ACC112 (cell line): Measurements from ENCODE around the gene RALGAPB.

ENCODE experiments used
- H2AFZ ChIP-seq: fragments of 200-600 bp; sonication (generic); one replicate; pipeline ENCODE4 v1.6.0; 2017; ENCODE audit warnings: antibody characterized with exemption, low read length; ENCODE audit not compliant: unreplicated experiment
- H3K27ac ChIP-seq: fragments of 200-600 bp; sonication (generic); 2 replicates; pipeline ENCODE4 v1.5.1; 2014; ENCODE audit warnings: low read depth, mild to moderate bottlenecking, antibody characterized with exemption, low read length, moderate library complexity
- H3K27me3 ChIP-seq: fragments of 200-600 bp; sonication (generic); 2 replicates; pipeline ENCODE4 v1.6.1; 2014; ENCODE audit warnings: mild to moderate bottlenecking, antibody characterized with exemption, low read length, moderate library complexity, mixed read lengths; ENCODE audit not compliant: insufficient read depth
- H3K36me3 ChIP-seq: fragments of 200-600 bp; sonication (generic); 2 replicates; pipeline ENCODE4 v1.6.1; 2016; ENCODE audit warnings: mild to moderate bottlenecking, antibody characterized with exemption, low read length, moderate library complexity, mixed read lengths; ENCODE audit not compliant: insufficient read depth
- H3K4me1 ChIP-seq: fragments of 200-600 bp; sonication (generic); one replicate; pipeline ENCODE4 v1.6.1; 2016; ENCODE audit warnings: low read length, mixed read lengths; ENCODE audit not compliant: insufficient read depth, unreplicated experiment, control insufficient read depth
- H3K4me3 ChIP-seq: fragments of 200-600 bp; sonication (generic); 2 replicates; pipeline ENCODE4 v1.5.1; 2014; ENCODE audit warnings: mild to moderate bottlenecking, low read depth, low read length
- H3K79me2 ChIP-seq: fragments of 200-600 bp; sonication (generic); one replicate; pipeline ENCODE4 v1.6.0; 2016; ENCODE audit warnings: low read length; ENCODE audit not compliant: control insufficient read depth, unreplicated experiment, insufficient read depth

The RALGAPB gene

DNA sequence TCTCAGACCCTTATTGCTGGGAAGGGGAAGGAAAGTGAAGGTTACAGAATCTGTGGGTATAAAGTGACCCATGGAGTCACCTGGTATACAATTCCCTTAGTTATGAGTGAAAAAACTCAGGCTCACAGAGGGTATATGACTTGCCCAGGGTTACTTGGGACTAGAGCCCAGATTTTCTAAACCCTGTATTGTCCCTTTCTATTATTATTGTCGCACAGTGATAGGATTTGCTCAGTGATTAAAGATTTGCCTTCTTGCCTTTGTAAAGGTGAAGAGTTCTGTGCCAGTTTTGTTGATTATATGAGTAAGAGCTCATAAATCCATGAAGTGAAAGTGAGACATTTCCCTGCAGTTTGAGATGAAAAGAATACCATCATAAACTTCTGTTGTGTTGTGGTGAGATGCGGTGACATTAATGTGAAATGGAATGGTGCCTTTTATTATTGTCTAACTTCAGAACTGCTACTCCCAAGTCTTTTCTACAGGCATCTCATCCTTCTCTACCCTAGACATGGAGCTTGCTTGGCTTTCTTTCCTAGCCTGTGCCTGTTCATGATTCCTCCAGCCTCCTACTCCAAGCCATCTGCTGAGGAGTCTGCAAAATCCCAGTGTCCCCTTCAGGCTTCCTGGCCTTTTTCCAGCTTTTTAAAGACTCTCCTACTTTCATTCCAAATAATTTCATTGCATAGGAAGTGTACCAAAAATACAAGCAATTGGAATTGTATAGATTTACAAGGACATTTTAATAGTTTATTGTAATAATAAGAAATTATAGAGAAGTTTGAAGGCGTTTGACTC, 74.8 kb downstream of the RALGAPB start:
- H3K27ac ChIP-seq: no peak overlapping the region
- no peaks in the 10 kb centered on the region for H3K4me1 ChIP-seq
- H3K4me3 ChIP-seq: no peak overlapping the region
- H3K27me3 ChIP-seq: no peaks in the 10 kb centered on the region
- peaks cover 31% of the 10 kb centered on the region for H3K36me3 ChIP-seq
- no peaks in the 10 kb centered on the region for H3K79me2 ChIP-seq
- no peak overlapping the region for H2AFZ ChIP-seq

GRCh38 chr20:38548356-38549083, 75.9 kb downstream of the RALGAPB start:
- no peaks in the 10 kb centered on the region for H3K4me1 ChIP-seq
- H3K27ac ChIP-seq: no peak overlapping the region
- no peaks in the 10 kb centered on the region for H3K27me3 ChIP-seq
- peaks cover 41% of the 10 kb centered on the region for H3K36me3 ChIP-seq
- no peak overlapping the region for H2AFZ ChIP-seq
- no peak overlapping the region for H3K4me3 ChIP-seq
- H3K79me2 ChIP-seq: no peaks in the 10 kb centered on the region

DNA sequence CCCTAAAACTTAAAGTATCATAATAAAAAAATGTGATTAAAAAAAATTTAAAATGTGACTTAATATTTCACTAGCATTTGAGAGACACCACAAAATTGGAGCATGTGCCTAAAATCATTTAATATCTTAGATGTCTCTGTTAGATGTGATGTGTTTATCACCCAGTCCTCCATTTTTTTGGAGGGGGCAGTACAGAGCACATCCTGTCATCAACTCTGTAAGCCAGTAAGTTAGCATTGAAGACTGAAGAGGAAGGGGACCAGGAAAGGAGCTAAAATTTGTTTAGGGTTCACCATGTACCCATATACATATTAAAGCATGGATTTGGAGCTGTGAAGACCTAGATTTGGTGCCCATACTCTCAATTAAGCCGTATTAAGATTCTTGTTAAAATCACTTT, 77.6 kb downstream of the RALGAPB start:
- Histone ChIP-seq H3K27ac (no peak overlapping the region), H2AFZ (no peak overlapping the region), H3K79me2 (no peaks in the 10 kb centered on the region), H3K4me1 (no peaks in the 10 kb centered on the region), H3K27me3 (no peaks in the 10 kb centered on the region), H3K36me3 (peaks cover 52% of the 10 kb centered on the region), H3K4me3 (no peak overlapping the region)

DNA sequence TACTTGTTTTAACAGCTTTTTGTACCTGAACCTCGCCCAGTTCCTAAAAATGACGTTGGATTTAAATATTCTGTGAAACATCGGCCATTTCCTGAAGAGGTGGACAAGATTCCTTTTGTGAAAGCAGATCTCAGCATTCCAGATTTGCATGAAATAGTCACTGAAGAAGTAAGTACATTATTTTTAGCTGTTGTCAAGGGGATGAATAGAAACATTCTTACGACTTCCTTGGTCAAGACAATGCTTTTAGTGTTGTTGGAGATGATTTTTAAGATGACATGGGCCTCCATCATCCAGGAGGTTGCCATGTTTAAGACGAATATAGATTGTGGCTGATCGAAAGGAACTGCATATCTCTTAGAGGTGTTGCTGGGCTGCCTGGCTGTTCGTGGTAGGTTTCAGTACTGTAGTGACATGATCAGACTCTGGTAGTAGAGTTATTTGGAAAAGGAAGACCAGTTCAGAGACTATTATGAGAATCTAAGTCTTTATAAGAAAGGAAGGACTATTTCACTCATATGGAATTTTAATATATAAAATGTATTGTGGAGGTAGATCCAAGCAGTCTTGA, 78.5 kb downstream of the RALGAPB start:
- Histone ChIP-seq H3K79me2 (no peaks in the 10 kb centered on the region), H3K36me3 (peaks cover 52% of the 10 kb centered on the region), H2AFZ (no peak overlapping the region), H3K4me3 (no peak overlapping the region), H3K27ac (no peak overlapping the region), H3K27me3 (no peaks in the 10 kb centered on the region), H3K4me1 (no peaks in the 10 kb centered on the region)

DNA sequence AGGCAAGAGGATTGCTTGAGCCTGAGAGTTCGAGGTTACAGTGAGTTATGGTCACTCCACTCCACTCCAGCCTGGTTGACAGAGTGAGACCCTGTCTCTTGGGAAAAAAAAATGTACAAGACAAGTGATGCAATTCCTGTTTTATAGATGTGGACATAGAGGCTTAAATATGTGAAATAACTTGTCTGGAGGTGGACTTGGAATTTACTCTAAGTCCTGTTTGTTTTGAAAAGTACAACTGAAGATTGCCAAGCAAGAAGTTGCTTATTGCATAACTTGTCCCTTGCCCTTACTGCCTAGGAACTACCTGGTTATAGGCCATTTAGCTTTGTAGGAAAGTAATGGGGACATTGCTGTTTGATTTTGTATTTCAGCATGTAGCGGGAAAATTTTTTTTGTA, 82.3 kb downstream of the RALGAPB start:
- peaks cover 53% of the 10 kb centered on the region for H3K36me3 ChIP-seq
- no peaks in the 10 kb centered on the region for H3K79me2 ChIP-seq
- H3K4me1 ChIP-seq: no peaks in the 10 kb centered on the region
- H3K27me3 ChIP-seq: no peaks in the 10 kb centered on the region
- no peak overlapping the region for H2AFZ ChIP-seq
- H3K27ac ChIP-seq: no peak overlapping the region
- H3K4me3 ChIP-seq: no peak overlapping the region

- no peak overlapping the region for H3K4me3 ChIP-seq
- H2AFZ ChIP-seq: no peak overlapping the region
- H3K27ac ChIP-seq: no peak overlapping the region
- H3K27me3 ChIP-seq: no peaks in the 10 kb centered on the region
- H3K79me2 ChIP-seq: no peaks in the 10 kb centered on the region
- H3K4me1 ChIP-seq: no peaks in the 10 kb centered on the region
- H3K36me3 ChIP-seq: peaks cover 53% of the 10 kb centered on the region
Observed at GRCh38 chr20:38555395-38555794, 82.8 kb downstream of the RALGAPB start.

GRCh38 chr20:38557174-38557573, 84.5 kb downstream of the RALGAPB start:
- H3K36me3 ChIP-seq: peaks cover 40% of the 10 kb centered on the region
- no peaks in the 10 kb centered on the region for H3K4me1 ChIP-seq
- H2AFZ ChIP-seq: no peak overlapping the region
- no peaks in the 10 kb centered on the region for H3K79me2 ChIP-seq
- no peaks in the 10 kb centered on the region for H3K27me3 ChIP-seq
- H3K4me3 ChIP-seq: no peak overlapping the region
- no peak overlapping the region for H3K27ac ChIP-seq

GRCh38 chr20:38558596-38559360, 86.1 kb downstream of the RALGAPB start:
- H3K4me3 ChIP-seq: no peak overlapping the region
- no peaks in the 10 kb centered on the region for H3K27me3 ChIP-seq
- H3K27ac ChIP-seq: no peak overlapping the region
- no peaks in the 10 kb centered on the region for H3K4me1 ChIP-seq
- H3K79me2 ChIP-seq: no peaks in the 10 kb centered on the region
- H3K36me3 ChIP-seq: peaks cover 28% of the 10 kb centered on the region
- no peak overlapping the region for H2AFZ ChIP-seq

DNA sequence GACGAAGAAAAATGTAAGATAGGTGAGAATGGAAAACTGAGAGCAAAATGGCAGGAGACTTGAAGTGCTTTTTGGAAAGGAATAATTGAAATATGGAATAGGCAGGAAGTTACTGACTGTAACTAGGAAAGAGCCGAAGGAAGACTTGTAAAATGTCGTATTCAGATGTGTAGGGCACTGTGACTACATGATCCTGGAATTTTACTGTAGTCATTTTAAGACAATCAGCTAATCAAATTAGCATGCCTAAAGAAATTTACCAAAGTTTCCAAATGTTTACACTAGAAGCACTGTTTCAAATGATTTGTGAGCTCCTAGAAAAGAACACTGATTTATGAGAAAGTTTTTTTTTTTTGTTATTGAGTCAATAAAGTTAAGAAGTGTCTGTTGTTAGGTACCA, 87.1 kb downstream of the RALGAPB start:
- H3K79me2 ChIP-seq: no peaks in the 10 kb centered on the region
- no peaks in the 10 kb centered on the region for H3K27me3 ChIP-seq
- H3K4me1 ChIP-seq: no peaks in the 10 kb centered on the region
- H3K4me3 ChIP-seq: no peak overlapping the region
- H3K27ac ChIP-seq: no peak overlapping the region
- H2AFZ ChIP-seq: no peak overlapping the region
- H3K36me3 ChIP-seq: peaks cover 20% of the 10 kb centered on the region

- Histone ChIP-seq H3K27me3 (no peaks in the 10 kb centered on the region), H3K4me1 (no peaks in the 10 kb centered on the region), H3K4me3 (no peak overlapping the region), H2AFZ (no peak overlapping the region), H3K79me2 (no peaks in the 10 kb centered on the region), H3K27ac (no peak overlapping the region), H3K36me3 (peaks cover 2% of the 10 kb centered on the region; the same call in 1 of the 2 replicates)
Observed at GRCh38 chr20:38563802-38564431, 91.3 kb downstream of the RALGAPB start.
